ENCODE results near the gene INPP5A.

Gene INPP5A

GRCh38 chr10:132721725-132722124 lies 184.1 kb downstream of the INPP5A start:
- Mint-ChIP-seq H3K9me3 (no peaks in the 10 kb centered on the region), H3K27ac (no peak overlapping the region), H3K27me3 (no peaks in the 10 kb centered on the region), H3K4me1 (no peaks in the 10 kb centered on the region), H3K4me3 (no peak overlapping the region), H3K36me3 (ENCODE audit: low read depth) (peaks cover 4% of the 10 kb centered on the region)
- ATAC-seq (no peak), DNase-seq (no peak)

GRCh38 chr10:132722394-132723329 lies 185.1 kb downstream of the INPP5A start:
- ATAC-seq (no peak), DNase-seq (no peak)
- no peaks in the 10 kb centered on the region for H3K27me3 Mint-ChIP-seq
- H3K27ac Mint-ChIP-seq = no peak overlapping the region
- H3K9me3 Mint-ChIP-seq = no peaks in the 10 kb centered on the region
- H3K4me3 Mint-ChIP-seq = no peak overlapping the region
- no peaks in the 10 kb centered on the region for H3K4me1 Mint-ChIP-seq
- peaks cover 6% of the 10 kb centered on the region for H3K36me3 Mint-ChIP-seq (ENCODE audit: low read depth)

GRCh38 chr10:132723330-132723970 lies 185.9 kb downstream of the INPP5A start:
- no peak for DNase-seq
- Mint-ChIP-seq H3K36me3 (ENCODE audit: low read depth) (peaks cover 6% of the 10 kb centered on the region), H3K4me3 (no peak overlapping the region)

GRCh38 chr10:132724446-132724845 lies 186.9 kb downstream of the INPP5A start:
- no peaks in the 10 kb centered on the region for H3K4me1 Mint-ChIP-seq
- ATAC-seq = no peak
- H3K36me3 Mint-ChIP-seq (ENCODE audit: low read depth) = peaks cover 6% of the 10 kb centered on the region

More at GRCh38 chr10:132723330-132723970, 185.9 kb downstream of the INPP5A start:
- ATAC-seq = no peak
- Mint-ChIP-seq H3K4me1 (no peaks in the 10 kb centered on the region), H3K27me3 (no peaks in the 10 kb centered on the region), H3K27ac (no peak overlapping the region), H3K9me3 (no peaks in the 10 kb centered on the region)

GRCh38 chr10:132725202-132725601 lies 187.6 kb downstream of the INPP5A start:
- peaks cover 6% of the 10 kb centered on the region for H3K36me3 Mint-ChIP-seq (ENCODE audit: low read depth)
- H3K9me3 Mint-ChIP-seq = no peaks in the 10 kb centered on the region
- no peak overlapping the region for H3K27ac Mint-ChIP-seq
- DNase-seq = no peak
- no peaks in the 10 kb centered on the region for H3K27me3 Mint-ChIP-seq
- ATAC-seq = no peak
- H3K4me1 Mint-ChIP-seq = no peaks in the 10 kb centered on the region
- no peak overlapping the region for H3K4me3 Mint-ChIP-seq

More at GRCh38 chr10:132724446-132724845, 186.9 kb downstream of the INPP5A start:
- no peaks in the 10 kb centered on the region for H3K27me3 Mint-ChIP-seq
- H3K9me3 Mint-ChIP-seq = no peaks in the 10 kb centered on the region
- H3K4me3 Mint-ChIP-seq = no peak overlapping the region
- H3K27ac Mint-ChIP-seq = no peak overlapping the region
- DNase-seq = no peak

GRCh38 chr10:132726194-132726593 lies 188.6 kb downstream of the INPP5A start:
- Mint-ChIP-seq H3K4me3 (no peak overlapping the region), H3K27me3 (no peaks in the 10 kb centered on the region), H3K4me1 (no peaks in the 10 kb centered on the region), H3K27ac (no peak overlapping the region), H3K9me3 (no peaks in the 10 kb centered on the region), H3K36me3 (ENCODE audit: low read depth) (peaks cover 6% of the 10 kb centered on the region)
- ATAC-seq (no peak), DNase-seq (no peak)

- Mint-ChIP-seq H3K4me3 (no peak overlapping the region), H3K9me3 (no peaks in the 10 kb centered on the region), H3K27me3 (no peaks in the 10 kb centered on the region), H3K4me1 (no peaks in the 10 kb centered on the region), H3K27ac (no peak overlapping the region), H3K36me3 (ENCODE audit: low read depth) (peaks cover 6% of the 10 kb centered on the region)
- no peak for ATAC-seq
- DNase-seq = no peak
Measured at GRCh38 chr10:132726951-132727350, 189.4 kb downstream of the INPP5A start.

GRCh38 chr10:132727411-132727810 lies 189.8 kb downstream of the INPP5A start:
- Mint-ChIP-seq H3K27me3 (no peaks in the 10 kb centered on the region), H3K4me1 (no peaks in the 10 kb centered on the region), H3K36me3 (ENCODE audit: low read depth) (peaks cover 6% of the 10 kb centered on the region), H3K9me3 (no peaks in the 10 kb centered on the region), H3K27ac (no peak overlapping the region), H3K4me3 (no peak overlapping the region)
- DNase-seq (no peak), ATAC-seq (no peak)

- Mint-ChIP-seq H3K4me1 (no peaks in the 10 kb centered on the region), H3K27me3 (no peaks in the 10 kb centered on the region), H3K4me3 (no peak overlapping the region), H3K36me3 (ENCODE audit: low read depth) (peaks cover 6% of the 10 kb centered on the region), H3K27ac (no peak overlapping the region), H3K9me3 (no peaks in the 10 kb centered on the region)
- DNase-seq (no peak), ATAC-seq (no peak)
Measured at GRCh38 chr10:132728321-132728720, 190.7 kb downstream of the INPP5A start.

GRCh38 chr10:132728741-132729140 lies 191.2 kb downstream of the INPP5A start:
- Mint-ChIP-seq H3K27ac (no peak overlapping the region), H3K4me3 (no peak overlapping the region), H3K9me3 (no peaks in the 10 kb centered on the region), H3K27me3 (no peaks in the 10 kb centered on the region), H3K36me3 (ENCODE audit: low read depth) (peaks cover 6% of the 10 kb centered on the region), H3K4me1 (no peaks in the 10 kb centered on the region)
- ATAC-seq (no peak), DNase-seq (no peak)

GRCh38 chr10:132729810-132730572 lies 192.4 kb downstream of the INPP5A start:
- no peak overlapping the region for H3K4me3 Mint-ChIP-seq

GRCh38 chr10:132730573-132730953 lies 193.0 kb downstream of the INPP5A start:
- Mint-ChIP-seq H3K27me3 (no peaks in the 10 kb centered on the region), H3K27ac (no peak overlapping the region), H3K4me3 (no peak overlapping the region), H3K9me3 (no peaks in the 10 kb centered on the region), H3K4me1 (no peaks in the 10 kb centered on the region), H3K36me3 (ENCODE audit: low read depth) (peaks cover 4% of the 10 kb centered on the region)
- ATAC-seq (no peak), DNase-seq (no peak)

More at GRCh38 chr10:132729810-132730572, 192.4 kb downstream of the INPP5A start:
- no peak for DNase-seq
- Mint-ChIP-seq H3K9me3 (no peaks in the 10 kb centered on the region), H3K27ac (no peak overlapping the region), H3K4me1 (no peaks in the 10 kb centered on the region), H3K36me3 (ENCODE audit: low read depth) (peaks cover 4% of the 10 kb centered on the region), H3K27me3 (no peaks in the 10 kb centered on the region)
- no peak for ATAC-seq

- Mint-ChIP-seq H3K9me3 (no peaks in the 10 kb centered on the region), H3K4me3 (no peak overlapping the region), H3K27me3 (no peaks in the 10 kb centered on the region), H3K4me1 (no peaks in the 10 kb centered on the region), H3K36me3 (ENCODE audit: low read depth) (no peaks in the 10 kb centered on the region), H3K27ac (no peak overlapping the region)
- ATAC-seq (no peak), DNase-seq (no peak)
Measured at GRCh38 chr10:132732518-132732917, 194.9 kb downstream of the INPP5A start.

GRCh38 chr10:132733926-132734325 lies 196.3 kb downstream of the INPP5A start:
- no peaks in the 10 kb centered on the region for H3K27me3 Mint-ChIP-seq
- no peaks in the 10 kb centered on the region for H3K4me1 Mint-ChIP-seq
- no peak overlapping the region for H3K4me3 Mint-ChIP-seq
- H3K27ac Mint-ChIP-seq = no peak overlapping the region
- ATAC-seq (no peak), DNase-seq (no peak)
- H3K36me3 Mint-ChIP-seq (ENCODE audit: low read depth) = no peaks in the 10 kb centered on the region
- H3K9me3 Mint-ChIP-seq = no peaks in the 10 kb centered on the region
